ENCODE measurements around the gene HS3ST2. TPM values are rescaled to one million over a fixed set of nuclear protein-coding genes. Genes with fewer than 3 reads are reported as not detected.

HS3ST2 gene
- total RNA-seq, 1 donor from 2014 or later: 1.0 TPM

GRCh38 chr16:22855231-22855630 lies 41.3 kb downstream of the HS3ST2 start:
- no peak overlapping the region for H3K4me3 ChIP-seq (ENCODE audit: insufficient read depth, low read depth, low read length)
- no peak overlapping the region for H3K27ac ChIP-seq (ENCODE audit: low read depth, low read length)
- H3K4me3 Mint-ChIP-seq (ENCODE audit: unreplicated experiment): no peak overlapping the region
- H3K4me1 ChIP-seq (ENCODE audit: insufficient read depth, low read length): no peaks in the 10 kb centered on the region
- no peak overlapping the region for H3K4me2 ChIP-seq (ENCODE audit: low read length)
- H4K20me1 ChIP-seq (ENCODE audit: insufficient read depth, low read length): no peaks in the 10 kb centered on the region
- TF ChIP-seq CTCF (IDR thresholded peaks at IDR 0.05; ENCODE audit: insufficient read depth, low read depth, low read length) (no peak), EZH2 (IDR thresholded peaks at IDR 0.05; ENCODE audit: insufficient read depth, low read length) (no peak)
- no peaks in the 10 kb centered on the region for H3K36me3 ChIP-seq (ENCODE audit: insufficient read depth, low read length)
- no peak overlapping the region for H2AFZ ChIP-seq (ENCODE audit: low read depth, low read length)
- H3K27me3 Mint-ChIP-seq (ENCODE audit: low read depth, unreplicated experiment): peaks cover 18% of the 10 kb centered on the region
- DNase-seq (ENCODE audit: low read depth) (no peak), FAIRE-seq (no peak)
- H3K9me3 ChIP-seq (ENCODE audit: insufficient read depth, low read depth, low read length): no peaks in the 10 kb centered on the region
- H3K79me2 ChIP-seq (ENCODE audit: insufficient read depth, low read length): no peaks in the 10 kb centered on the region
- H3K27ac Mint-ChIP-seq (ENCODE audit: unreplicated experiment): no peak overlapping the region
- H3K4me1 Mint-ChIP-seq (ENCODE audit: low read depth, unreplicated experiment): no peaks in the 10 kb centered on the region
- H3K9ac ChIP-seq (ENCODE audit: low read length): no peak overlapping the region
- no peaks in the 10 kb centered on the region for H3K36me3 Mint-ChIP-seq (ENCODE audit: low read depth, unreplicated experiment)
- no peaks in the 10 kb centered on the region for H3K9me3 Mint-ChIP-seq (ENCODE audit: unreplicated experiment)
- no peaks in the 10 kb centered on the region for H3K27me3 ChIP-seq (ENCODE audit: insufficient read depth, low read length)

GRCh38 chr16:22857296-22858025 lies 43.5 kb downstream of the HS3ST2 start:
- no peak for FAIRE-seq
- H3K36me3 Mint-ChIP-seq (ENCODE audit: low read depth, unreplicated experiment): no peaks in the 10 kb centered on the region
- no peak overlapping the region for H3K27ac Mint-ChIP-seq (ENCODE audit: unreplicated experiment)
- H3K27me3 Mint-ChIP-seq (ENCODE audit: low read depth, unreplicated experiment): peaks cover 10% of the 10 kb centered on the region
- Histone ChIP-seq H2AFZ (ENCODE audit: low read depth, low read length) (no peak overlapping the region), H3K9me3 (ENCODE audit: insufficient read depth, low read depth, low read length) (no peaks in the 10 kb centered on the region), H3K27ac (ENCODE audit: low read depth, low read length) (no peak overlapping the region), H3K4me3 (ENCODE audit: insufficient read depth, low read depth, low read length) (no peak overlapping the region), H3K79me2 (ENCODE audit: insufficient read depth, low read length) (no peaks in the 10 kb centered on the region), H3K4me1 (ENCODE audit: insufficient read depth, low read length) (no peaks in the 10 kb centered on the region), H4K20me1 (ENCODE audit: insufficient read depth, low read length) (no peaks in the 10 kb centered on the region), H3K27me3 (ENCODE audit: insufficient read depth, low read length) (no peaks in the 10 kb centered on the region), H3K4me2 (ENCODE audit: low read length) (no peak overlapping the region), H3K9ac (ENCODE audit: low read length) (no peak overlapping the region), H3K36me3 (ENCODE audit: insufficient read depth, low read length) (no peaks in the 10 kb centered on the region)
- no peaks in the 10 kb centered on the region for H3K4me1 Mint-ChIP-seq (ENCODE audit: low read depth, unreplicated experiment)
- no peaks in the 10 kb centered on the region for H3K9me3 Mint-ChIP-seq (ENCODE audit: unreplicated experiment)
- TF ChIP-seq EZH2 (IDR thresholded peaks at IDR 0.05; ENCODE audit: insufficient read depth, low read length) (no peak), CTCF (IDR thresholded peaks at IDR 0.05; ENCODE audit: insufficient read depth, low read depth, low read length) (no peak)
- H3K4me3 Mint-ChIP-seq (ENCODE audit: unreplicated experiment): no peak overlapping the region
- no peak for DNase-seq (ENCODE audit: low read depth)

GRCh38 chr16:22859925-22860324 lies 46.0 kb downstream of the HS3ST2 start:
- H3K79me2 ChIP-seq (ENCODE audit: insufficient read depth, low read length): no peaks in the 10 kb centered on the region
- Mint-ChIP-seq H3K27me3 (ENCODE audit: low read depth, unreplicated experiment) (peaks cover 6% of the 10 kb centered on the region), H3K4me3 (ENCODE audit: unreplicated experiment) (no peak overlapping the region), H3K4me1 (ENCODE audit: low read depth, unreplicated experiment) (no peaks in the 10 kb centered on the region), H3K9me3 (ENCODE audit: unreplicated experiment) (no peaks in the 10 kb centered on the region), H3K36me3 (ENCODE audit: low read depth, unreplicated experiment) (no peaks in the 10 kb centered on the region), H3K27ac (ENCODE audit: unreplicated experiment) (no peak overlapping the region)
- no peaks in the 10 kb centered on the region for H3K27me3 ChIP-seq (ENCODE audit: insufficient read depth, low read length)
- H3K4me3 ChIP-seq (ENCODE audit: insufficient read depth, low read depth, low read length): no peak overlapping the region
- no peaks in the 10 kb centered on the region for H3K36me3 ChIP-seq (ENCODE audit: insufficient read depth, low read length)
- DNase-seq (ENCODE audit: low read depth) (no peak), FAIRE-seq (no peak)
- H3K9me3 ChIP-seq (ENCODE audit: insufficient read depth, low read depth, low read length): no peaks in the 10 kb centered on the region
- no peaks in the 10 kb centered on the region for H3K4me1 ChIP-seq (ENCODE audit: insufficient read depth, low read length)
- no peak overlapping the region for H3K27ac ChIP-seq (ENCODE audit: low read depth, low read length)
- H4K20me1 ChIP-seq (ENCODE audit: insufficient read depth, low read length): no peaks in the 10 kb centered on the region
- H3K4me2 ChIP-seq (ENCODE audit: low read length): no peak overlapping the region
- TF ChIP-seq EZH2 (IDR thresholded peaks at IDR 0.05; ENCODE audit: insufficient read depth, low read length) (no peak), CTCF (IDR thresholded peaks at IDR 0.05; ENCODE audit: insufficient read depth, low read depth, low read length) (no peak)
- no peak overlapping the region for H2AFZ ChIP-seq (ENCODE audit: low read depth, low read length)
- no peak overlapping the region for H3K9ac ChIP-seq (ENCODE audit: low read length)
